GM19397 (cell line): Measurements from ENCODE around the gene NPFF.

Source experiments
- ATAC-seq: cut with Tn5 transposase; IDR thresholded peaks from one replicate; pipeline ENCODE4 v1.9.1; 2021; ENCODE audit warnings: mild to moderate bottlenecking, moderate library complexity; ENCODE audit not compliant: unreplicated experiment

The NPFF gene

DNA sequence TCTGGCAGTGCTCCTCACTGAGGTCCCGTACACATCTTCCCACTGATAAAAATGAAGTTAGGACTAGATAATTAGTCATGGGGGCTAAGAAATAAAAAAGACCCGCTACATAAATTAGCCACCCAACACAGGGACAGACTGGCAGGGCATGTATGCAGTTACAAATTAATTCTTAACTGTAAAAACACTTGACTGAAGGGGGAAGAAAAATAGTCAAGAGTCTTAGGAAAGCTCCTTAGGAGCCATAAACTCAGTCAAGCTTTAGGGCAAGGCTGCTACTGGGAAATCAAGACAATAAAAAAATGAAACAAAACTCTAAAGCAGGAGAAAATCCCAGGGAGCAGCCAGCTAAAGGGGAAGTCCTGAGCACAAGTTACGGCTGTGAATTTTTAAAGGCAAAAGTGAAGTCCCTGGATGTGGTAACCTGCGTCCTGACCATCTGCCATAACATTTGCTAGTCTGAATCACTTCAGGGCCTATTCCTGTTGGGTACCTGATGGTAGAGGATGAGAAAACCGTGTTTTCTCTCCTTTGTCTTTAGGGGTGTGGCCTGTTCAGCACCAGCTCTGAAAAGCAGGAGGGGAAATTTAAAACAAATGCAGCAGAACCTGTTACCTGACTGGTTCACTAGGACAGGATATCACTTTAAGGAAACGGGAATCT, 7.5 kb upstream of the NPFF start:
- no peak for ATAC-seq

DNA sequence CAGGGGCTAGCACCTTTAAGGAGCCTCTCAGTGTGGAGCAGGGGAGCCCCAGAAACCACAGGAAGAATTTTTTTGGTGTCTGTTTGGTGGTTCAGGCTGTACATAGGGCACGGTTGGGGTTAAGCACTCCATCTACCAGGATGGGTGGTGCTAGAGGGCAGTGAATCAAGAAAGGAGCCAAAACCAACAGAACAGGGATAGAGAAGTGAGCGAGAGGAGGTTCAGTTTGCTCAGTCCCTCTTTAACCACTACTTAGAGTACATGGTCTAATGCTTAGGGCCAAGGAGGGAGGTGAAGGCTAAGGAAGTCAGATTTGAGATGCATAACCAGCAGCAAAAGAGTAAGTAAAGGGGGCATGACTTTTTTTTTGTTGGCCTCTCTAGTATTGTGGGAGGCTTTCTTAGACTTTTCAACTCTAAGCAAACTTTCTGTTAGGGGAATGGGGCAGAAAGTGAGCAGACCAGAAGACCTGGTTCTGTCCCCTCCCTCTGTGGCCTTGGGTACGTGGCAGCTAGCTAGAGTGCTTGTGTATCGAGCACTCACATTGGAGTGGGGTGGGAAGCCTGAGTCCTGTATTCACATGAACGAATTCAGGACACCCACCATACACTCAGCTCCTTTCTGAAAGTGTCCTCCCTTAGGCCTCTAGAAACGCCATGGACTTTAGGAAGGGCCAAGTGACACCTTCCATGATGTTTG, 6.6 kb upstream of the NPFF start:
- ATAC-seq, result no peak

GRCh38 chr12:53510181-53510812, 3.0 kb upstream of the NPFF start:
- no peak for ATAC-seq

DNA sequence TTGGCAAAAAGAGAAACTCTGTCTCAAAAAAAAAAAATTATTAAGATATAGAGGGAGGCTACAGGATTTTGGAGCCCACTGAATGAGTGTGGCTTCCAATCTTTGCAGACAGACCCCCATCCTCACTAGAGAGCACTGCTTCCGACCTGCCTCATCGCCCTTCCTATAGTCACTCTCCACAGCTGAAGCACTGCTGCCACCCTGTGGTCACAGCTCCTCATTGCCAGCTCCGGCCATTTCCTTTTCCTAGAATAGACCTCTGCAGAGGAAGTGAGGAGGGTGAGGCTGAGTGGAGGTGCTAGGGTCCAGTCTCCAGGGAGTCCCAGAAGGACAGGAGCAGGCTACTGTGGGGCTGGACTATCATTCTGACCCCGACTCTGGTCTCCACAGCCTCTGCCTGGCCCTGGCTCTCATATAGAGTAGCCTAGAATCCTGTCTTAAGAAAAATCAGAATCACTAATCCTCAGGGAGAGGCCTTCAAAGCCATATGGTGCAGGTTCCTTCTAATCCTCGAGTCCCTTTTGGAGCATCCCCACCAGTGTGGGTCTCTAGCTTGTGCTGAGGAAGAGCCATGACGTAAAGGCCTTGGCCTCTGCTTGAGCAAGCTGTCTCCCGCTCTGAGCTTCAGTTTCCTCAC, 1.4 kb upstream of the NPFF start:
- peak; percentile 61 for ATAC-seq

- no peak for ATAC-seq
Measured at GRCh38 chr12:53507603-53507885, 260 bp upstream of the NPFF start.

- no peak for ATAC-seq
Measured at GRCh38 chr12:53506450-53506785, 866 bp downstream of the NPFF start.

DNA sequence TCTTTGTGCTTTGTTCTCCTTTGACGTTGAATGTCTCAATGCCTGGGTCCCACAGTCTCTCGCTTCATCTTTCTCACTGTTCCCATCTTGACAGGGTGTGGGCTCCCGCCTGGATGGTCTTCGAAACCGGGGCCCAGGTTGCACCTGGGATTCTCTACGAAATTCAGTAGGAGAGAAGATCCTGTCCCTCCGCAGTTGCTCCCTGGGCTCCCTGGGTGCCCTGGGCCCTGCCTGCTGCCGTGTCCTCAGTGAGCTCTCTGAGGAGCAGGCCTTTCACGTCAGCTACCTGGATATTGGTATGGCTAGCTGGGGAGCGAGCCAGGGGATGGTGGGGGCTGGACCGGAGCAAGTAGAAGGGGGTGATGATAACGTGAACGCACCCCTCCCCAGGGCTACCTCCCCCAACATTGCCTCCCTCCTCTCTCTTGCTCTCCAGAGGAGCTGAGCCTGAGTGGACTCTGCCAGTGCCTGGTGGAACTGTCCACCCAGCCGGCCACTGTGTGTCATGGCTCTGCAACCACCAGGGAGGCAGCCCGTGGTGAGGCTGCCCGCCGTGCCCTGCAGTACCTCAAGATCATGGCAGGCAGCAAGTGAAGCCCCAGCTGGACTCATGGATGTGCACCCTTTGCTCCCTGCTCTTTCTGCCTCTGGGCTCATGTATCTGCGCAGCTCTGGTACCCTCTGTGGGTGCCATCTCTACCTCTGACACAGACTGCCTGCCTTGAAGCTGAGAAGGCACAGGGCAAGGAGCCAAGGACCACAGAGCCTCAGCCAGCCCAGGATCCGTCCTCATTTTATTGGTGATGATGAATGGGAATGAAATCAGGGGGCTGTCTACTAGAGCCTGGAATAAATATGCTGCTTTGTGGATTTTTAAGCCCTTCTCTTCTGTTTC, 1.5 kb downstream of the NPFF start:
- ATAC-seq, result no peak

- ATAC-seq, result no peak
Measured at GRCh38 chr12:53505086-53505485, 2.2 kb downstream of the NPFF start.

GRCh38 chr12:53504004-53504920, 3.0 kb downstream of the NPFF start:
- no peak for ATAC-seq

- ATAC-seq, result no peak
Measured at GRCh38 chr12:53502983-53503728, 4.1 kb downstream of the NPFF start.

DNA sequence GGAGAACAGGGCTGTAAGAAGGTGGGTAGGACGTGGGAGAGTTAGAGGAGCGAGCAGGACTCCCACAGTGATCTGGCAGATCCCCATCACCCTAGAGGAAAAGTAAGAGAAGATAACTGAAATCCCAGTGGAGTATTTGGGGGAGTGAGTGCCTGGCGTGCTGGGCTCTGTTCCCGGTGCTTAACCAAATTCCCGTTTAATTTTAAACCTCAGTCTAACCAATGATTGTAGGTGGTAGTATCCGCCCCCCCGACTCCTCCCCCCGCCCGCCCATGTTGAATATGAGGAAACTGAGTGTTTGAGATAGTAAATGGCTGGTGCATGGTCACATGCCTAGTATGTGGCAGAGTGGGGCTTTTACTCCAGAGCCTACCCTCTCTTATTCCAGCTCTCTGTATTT, 5.0 kb downstream of the NPFF start:
- ATAC-seq, result no peak

- no peak for ATAC-seq
Measured at GRCh38 chr12:53501615-53502181, 5.6 kb downstream of the NPFF start.

- ATAC-seq, result peak; percentile 73
Measured at GRCh38 chr12:53500776-53501614, 6.3 kb downstream of the NPFF start, which contains the start of gene TARBP2. TARBP2 (plus strand) TSS chr12:53501283; CDS start chr12:53501409, 126 bp downstream.

- no peak for ATAC-seq
Measured at GRCh38 chr12:53500142-53500775, 7.0 kb downstream of the NPFF start.

DNA sequence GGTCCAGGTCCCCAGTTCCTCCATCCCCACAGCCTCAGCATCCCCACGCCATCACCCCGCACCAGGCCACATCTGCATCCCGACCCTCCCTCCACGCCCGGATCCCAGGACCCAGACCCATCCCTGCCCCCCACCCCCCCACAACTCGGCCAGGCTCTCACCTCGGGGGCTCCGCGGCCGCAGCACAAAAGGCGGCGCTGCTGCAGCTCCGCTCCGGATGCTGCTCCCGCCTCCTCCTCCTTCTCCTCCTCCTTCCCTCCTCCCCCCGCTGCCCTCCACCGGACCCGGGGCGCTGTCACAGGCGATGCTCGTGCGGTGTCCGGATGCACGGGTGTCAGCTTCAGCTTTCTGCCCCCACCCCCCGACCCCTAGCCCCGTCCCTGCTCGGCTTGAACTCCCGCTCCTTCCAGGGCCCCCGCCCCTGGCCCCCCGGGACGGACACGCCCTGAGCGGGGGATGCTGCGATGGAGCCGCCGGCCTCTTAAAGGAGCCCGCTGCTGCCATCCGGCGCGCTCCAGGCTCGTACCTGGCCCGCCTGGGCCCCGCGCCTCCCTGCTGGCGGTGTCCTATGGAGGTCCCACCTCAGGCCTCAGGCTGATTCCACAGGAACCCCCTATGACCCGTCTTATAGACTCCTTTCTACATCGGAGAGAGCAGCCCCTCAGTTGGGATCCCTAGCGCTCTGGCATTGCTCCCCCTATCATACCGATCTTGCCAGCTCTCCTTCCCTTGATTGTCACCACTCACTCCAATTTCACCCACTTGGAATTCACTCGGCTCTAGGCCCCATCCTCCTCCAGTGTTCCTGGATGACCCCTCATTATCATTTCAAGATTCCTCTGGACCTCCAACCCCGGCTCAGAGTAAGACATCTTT, 7.8 kb downstream of the NPFF start, which contains the start of gene MAP3K12:
Gene MAP3K12 (minus strand): TSS at position 193 of the 876 bp plus-strand sequence. CDS start 12,067 bp downstream, outside the sequence.
- ATAC-seq, result no peak

DNA sequence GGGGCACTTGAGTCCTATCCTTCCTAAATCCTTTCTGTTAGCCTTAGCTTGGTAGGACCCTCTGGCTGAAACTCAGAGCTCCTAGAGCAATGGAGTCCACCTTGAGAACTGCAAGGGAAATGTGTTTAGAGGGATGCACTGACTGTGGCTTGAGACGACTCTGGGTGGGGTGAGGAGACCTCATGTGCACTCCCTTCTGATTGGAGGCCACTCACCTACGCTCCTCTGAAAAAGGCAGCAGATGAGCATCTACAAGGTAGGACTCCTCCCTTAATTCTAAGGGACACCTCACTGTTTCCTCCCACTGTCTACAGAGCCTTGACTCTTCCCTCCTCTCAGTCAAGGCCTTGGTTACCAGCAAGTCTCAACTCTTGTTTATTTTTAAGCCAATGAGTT, 9.1 kb downstream of the NPFF start:
- ATAC-seq, result no peak
